Endodermal cell (in vitro differentiated cells): Measurements from ENCODE around the gene ICA1L. TPM values are rescaled to one million over a fixed set of nuclear protein-coding genes. Genes with fewer than 3 reads are reported as not detected.

ENCODE experiments used
- DNase-seq: peaks from one replicate; pipeline ENCODE4 v3.0.0-alpha.2; 2017
- H3K27ac ChIP-seq: 2 replicates; pipeline ENCODE4 v1.5.1; 2013; ENCODE audit warnings: mild to moderate bottlenecking, low read depth, low read length, moderate library complexity
- H3K27me3 ChIP-seq: 2 replicates; pipeline ENCODE4 v1.6.1; 2013; ENCODE audit warnings: mild to moderate bottlenecking, low read length, moderate library complexity; ENCODE audit not compliant: insufficient read depth, control insufficient read depth, poor library complexity, severe bottlenecking
- H3K36me3 ChIP-seq: 2 replicates; pipeline ENCODE4 v1.7.0; 2013; ENCODE audit warnings: mild to moderate bottlenecking, low read length, moderate library complexity; ENCODE audit not compliant: control insufficient read depth, insufficient read depth
- H3K4me1 ChIP-seq: one replicate; pipeline ENCODE4 v1.7.0; 2013; ENCODE audit warnings: low read length; ENCODE audit not compliant: control insufficient read depth, insufficient read depth
- H3K4me3 ChIP-seq: 2 replicates; pipeline ENCODE4 v1.5.1; 2013; ENCODE audit warnings: mild to moderate bottlenecking, low read length, moderate library complexity
- H3K9ac ChIP-seq: 2 replicates; pipeline ENCODE4 v1.6.1; 2013; ENCODE audit warnings: mild to moderate bottlenecking, low read length, moderate library complexity; ENCODE audit not compliant: poor library complexity, severe bottlenecking; ENCODE audit errors: extremely low read depth
- H3K9me3 ChIP-seq: 2 replicates; pipeline ENCODE4 v1.6.1; 2013; ENCODE audit warnings: mild to moderate bottlenecking, low read length, moderate library complexity; ENCODE audit not compliant: control insufficient read depth
- H3K27ac Mint-ChIP-seq: 2 replicates; pipeline ENCODE4 v1.8.0; 2020; ENCODE audit warnings: mixed read lengths
- H3K27me3 Mint-ChIP-seq: 2 replicates; pipeline ENCODE4 v1.8.0; 2021; ENCODE audit warnings: mild to moderate bottlenecking, mixed read lengths; ENCODE audit not compliant: insufficient read depth
- H3K36me3 Mint-ChIP-seq: 2 replicates; pipeline ENCODE4 v1.8.0; 2020; ENCODE audit warnings: low read depth, mixed read lengths
- H3K4me1 Mint-ChIP-seq: 2 replicates; pipeline ENCODE4 v1.8.0; 2020; ENCODE audit warnings: mixed read lengths
- H3K4me3 Mint-ChIP-seq: 2 replicates; pipeline ENCODE4 v1.8.0; 2020; ENCODE audit warnings: mild to moderate bottlenecking, moderate library complexity, mixed read lengths
- H3K9me3 Mint-ChIP-seq: 2 replicates; pipeline ENCODE4 v1.8.0; 2020; ENCODE audit warnings: mild to moderate bottlenecking, mixed read lengths
- CTCF ChIP-seq: fragments of 200-600 bp; sonication (generic); conservative IDR thresholded peaks from 2 replicates; pipeline ENCODE4 v1.5.0; 2021; ENCODE audit warnings: antibody characterized with exemption, mild to moderate bottlenecking
- WGBS, 2 experiments: methylation state at CpG; one replicate each; pipeline versions ENCODE4 v1.1.5 to v1.1.7; 2013; ENCODE audit warnings: missing lambda C conversion rate in 2 of 2, mixed read lengths in 1 of 2; ENCODE audit not compliant: insufficient coverage in 1 of 2, insufficient read length in 1 of 2; 5-methylcytosine and 5-hydroxymethylcytosine counted together
- total RNA-seq, 2 donors: library from RNA; stranded (reverse); fragmentation: NEBNext Ultra II Directional in 1 of 2; extraction: Animal tissue kit (Norgen Biotek cat#: 25700) in 1 of 2; gene quantifications; 2 replicates in 1 of 2; 3 replicates in 1 of 2; pipeline ENCODE4 v1.2.1, GENCODE V29; 2021

Gene ICA1L
- total RNA-seq, 2 donors from 2014 or later = 8.2 to 12.2 TPM

GRCh38 chr2:202754936-202755335 lies 116.6 kb downstream of the ICA1L start:
- Histone ChIP-seq H3K4me3 (no peak overlapping the region), H3K4me1 (no peaks in the 10 kb centered on the region), H3K36me3 (peaks cover 34% of the 10 kb centered on the region), H3K9ac (no peak overlapping the region), H3K27me3 (no peaks in the 10 kb centered on the region), H3K9me3 (peaks cover 14% of the 10 kb centered on the region), H3K27ac (no peak overlapping the region)
- no peaks in the 10 kb centered on the region for H3K4me1 Mint-ChIP-seq
- DNase-seq = no peak
- 94% methylated on average over 6 of the region's 6 CpGs; no CpG with 5 or more reads in 1 of the 2 experiments for WGBS, 2 experiments
- H3K4me3 Mint-ChIP-seq = no peak overlapping the region
- no peak for TF ChIP-seq CTCF
- peak overlapping the region; percentile 53 for H3K27ac Mint-ChIP-seq
- H3K27me3 Mint-ChIP-seq = no peaks in the 10 kb centered on the region
- H3K9me3 Mint-ChIP-seq = peaks cover 14% of the 10 kb centered on the region
- peaks cover 53% of the 10 kb centered on the region for H3K36me3 Mint-ChIP-seq

- Histone ChIP-seq H3K4me1 (no peaks in the 10 kb centered on the region), H3K9ac (no peak overlapping the region), H3K4me3 (no peak overlapping the region), H3K27me3 (no peaks in the 10 kb centered on the region), H3K9me3 (peaks cover 14% of the 10 kb centered on the region), H3K36me3 (peaks cover 11% of the 10 kb centered on the region), H3K27ac (no peak overlapping the region)
- Mint-ChIP-seq H3K36me3 (peaks cover 39% of the 10 kb centered on the region), H3K9me3 (peaks cover 14% of the 10 kb centered on the region), H3K27ac (no peak overlapping the region), H3K4me1 (no peaks in the 10 kb centered on the region), H3K27me3 (no peaks in the 10 kb centered on the region), H3K4me3 (no peak overlapping the region)
- no peak for DNase-seq
- no peak for TF ChIP-seq CTCF
- 80 to 92% methylated on average over 1 to 2 of the region's 2 CpGs for WGBS, 2 experiments
These were observed 119.5 kb downstream of the ICA1L start for GRCh38 chr2:202752071-202752470.

GRCh38 chr2:202750763-202751427 lies 120.7 kb downstream of the ICA1L start:
- Histone ChIP-seq H3K27me3 (no peaks in the 10 kb centered on the region), H3K4me3 (no peak overlapping the region), H3K9me3 (peaks cover 14% of the 10 kb centered on the region), H3K27ac (no peak overlapping the region), H3K36me3 (peaks cover 4% of the 10 kb centered on the region), H3K9ac (no peak overlapping the region), H3K4me1 (no peaks in the 10 kb centered on the region)
- H3K27me3 Mint-ChIP-seq = no peaks in the 10 kb centered on the region
- 95 to 100% methylated on average over 2 to 3 of the region's 3 CpGs for WGBS, 2 experiments
- no peak overlapping the region for H3K4me3 Mint-ChIP-seq
- TF ChIP-seq CTCF = no peak
- H3K27ac Mint-ChIP-seq = no peak overlapping the region
- H3K36me3 Mint-ChIP-seq = peaks cover 37% of the 10 kb centered on the region
- peaks cover 14% of the 10 kb centered on the region for H3K9me3 Mint-ChIP-seq
- DNase-seq = no peak
- H3K4me1 Mint-ChIP-seq = no peaks in the 10 kb centered on the region
